Measurements from ENCODE around the gene SUCLG1. TPM values are rescaled to one million over a fixed set of nuclear protein-coding genes. Genes with fewer than 3 reads are reported as not detected.
A peak's percentile ranks its signal among the peaks of the same experiment; 100 is the strongest.

The SUCLG1 gene
- total RNA-seq, 1 experiment from 2014 or later = 59.8 TPM

DNA sequence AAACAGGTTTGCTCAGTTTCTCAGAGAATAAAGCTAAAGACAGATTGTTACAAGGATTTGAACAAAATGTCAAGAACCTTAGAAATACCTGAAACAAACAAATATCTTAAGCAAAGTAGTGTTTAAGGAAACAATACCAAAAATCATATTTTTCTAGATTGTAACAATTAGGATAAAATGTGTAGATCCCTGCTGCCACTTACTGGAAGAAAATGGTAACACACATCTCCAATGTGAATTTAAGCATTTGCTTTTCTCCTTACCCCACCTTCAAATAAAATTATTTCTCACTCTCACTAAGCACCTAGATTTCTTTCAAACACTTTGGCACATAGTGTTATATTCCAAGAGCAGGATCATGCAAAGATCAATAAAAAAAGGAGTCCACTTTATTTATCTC, 34.9 kb downstream of the SUCLG1 start:
- no TSS peak for BruUV-seq (replicated peaks)
- H3K4me1 ChIP-seq (ENCODE audit: control insufficient read depth, insufficient read depth, low read length) = no peaks in the 10 kb centered on the region
- ATAC-seq (no peak), DNase-seq (ENCODE audit: low read depth, low spot score) (peak; percentile 12)
- no peaks in the 10 kb centered on the region for H3K27me3 ChIP-seq (ENCODE audit: control insufficient read depth, insufficient read depth, low read length)
- ChIA-PET CTCF (no interaction called here), POLR2A (no interaction called here)
- no peaks in the 10 kb centered on the region for H3K9me3 ChIP-seq (ENCODE audit: control insufficient read depth, insufficient read depth, low read depth, low read length)
- in situ Hi-C loops (cut with HindIII; ENCODE audit: low pct_unique_long_range_greater_than_20kb, low sequenced_read_pairs) = no loop called here
- peaks cover 4% of the 10 kb centered on the region; the same call in 1 of the 2 replicates for H3K36me3 ChIP-seq (ENCODE audit: control insufficient read depth, insufficient read depth, low read length)
- H3K4me3 ChIP-seq (ENCODE audit: low read depth in 2 of 2, low read length in 2 of 2) = no peak overlapping the region
- no peak overlapping the region for H3K27ac ChIP-seq (ENCODE audit: low read length)
- intact Hi-C loops (cut with micrococcal nuclease; ENCODE audit: unreplicated experiment) = loop anchor here (10.0 kb wide), 1 partner anchor 89 kb away; no protein-coding TSS in a partner anchor
- TF ChIP-seq, protein P1, sequence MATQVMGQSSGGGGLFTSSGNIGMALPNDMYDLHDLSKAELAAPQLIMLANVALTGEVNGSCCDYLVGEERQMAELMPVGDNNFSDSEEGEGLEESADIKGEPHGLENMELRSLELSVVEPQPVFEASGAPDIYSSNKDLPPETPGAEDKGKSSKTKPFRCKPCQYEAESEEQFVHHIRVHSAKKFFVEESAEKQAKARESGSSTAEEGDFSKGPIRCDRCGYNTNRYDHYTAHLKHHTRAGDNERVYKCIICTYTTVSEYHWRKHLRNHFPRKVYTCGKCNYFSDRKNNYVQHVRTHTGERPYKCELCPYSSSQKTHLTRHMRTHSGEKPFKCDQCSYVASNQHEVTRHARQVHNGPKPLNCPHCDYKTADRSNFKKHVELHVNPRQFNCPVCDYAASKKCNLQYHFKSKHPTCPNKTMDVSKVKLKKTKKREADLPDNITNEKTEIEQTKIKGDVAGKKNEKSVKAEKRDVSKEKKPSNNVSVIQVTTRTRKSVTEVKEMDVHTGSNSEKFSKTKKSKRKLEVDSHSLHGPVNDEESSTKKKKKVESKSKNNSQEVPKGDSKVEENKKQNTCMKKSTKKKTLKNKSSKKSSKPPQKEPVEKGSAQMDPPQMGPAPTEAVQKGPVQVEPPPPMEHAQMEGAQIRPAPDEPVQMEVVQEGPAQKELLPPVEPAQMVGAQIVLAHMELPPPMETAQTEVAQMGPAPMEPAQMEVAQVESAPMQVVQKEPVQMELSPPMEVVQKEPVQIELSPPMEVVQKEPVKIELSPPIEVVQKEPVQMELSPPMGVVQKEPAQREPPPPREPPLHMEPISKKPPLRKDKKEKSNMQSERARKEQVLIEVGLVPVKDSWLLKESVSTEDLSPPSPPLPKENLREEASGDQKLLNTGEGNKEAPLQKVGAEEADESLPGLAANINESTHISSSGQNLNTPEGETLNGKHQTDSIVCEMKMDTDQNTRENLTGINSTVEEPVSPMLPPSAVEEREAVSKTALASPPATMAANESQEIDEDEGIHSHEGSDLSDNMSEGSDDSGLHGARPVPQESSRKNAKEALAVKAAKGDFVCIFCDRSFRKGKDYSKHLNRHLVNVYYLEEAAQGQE (IDR thresholded peaks at IDR 0.05; ENCODE audit: insufficient read depth in 1 of 2, low read depth in 2 of 2, low read length in 1 of 2) = no peak
- TF ChIP-seq, protein P2, sequence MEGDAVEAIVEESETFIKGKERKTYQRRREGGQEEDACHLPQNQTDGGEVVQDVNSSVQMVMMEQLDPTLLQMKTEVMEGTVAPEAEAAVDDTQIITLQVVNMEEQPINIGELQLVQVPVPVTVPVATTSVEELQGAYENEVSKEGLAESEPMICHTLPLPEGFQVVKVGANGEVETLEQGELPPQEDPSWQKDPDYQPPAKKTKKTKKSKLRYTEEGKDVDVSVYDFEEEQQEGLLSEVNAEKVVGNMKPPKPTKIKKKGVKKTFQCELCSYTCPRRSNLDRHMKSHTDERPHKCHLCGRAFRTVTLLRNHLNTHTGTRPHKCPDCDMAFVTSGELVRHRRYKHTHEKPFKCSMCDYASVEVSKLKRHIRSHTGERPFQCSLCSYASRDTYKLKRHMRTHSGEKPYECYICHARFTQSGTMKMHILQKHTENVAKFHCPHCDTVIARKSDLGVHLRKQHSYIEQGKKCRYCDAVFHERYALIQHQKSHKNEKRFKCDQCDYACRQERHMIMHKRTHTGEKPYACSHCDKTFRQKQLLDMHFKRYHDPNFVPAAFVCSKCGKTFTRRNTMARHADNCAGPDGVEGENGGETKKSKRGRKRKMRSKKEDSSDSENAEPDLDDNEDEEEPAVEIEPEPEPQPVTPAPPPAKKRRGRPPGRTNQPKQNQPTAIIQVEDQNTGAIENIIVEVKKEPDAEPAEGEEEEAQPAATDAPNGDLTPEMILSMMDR (IDR thresholded peaks at IDR 0.05) = peak; percentile 61; the same call in 1 of the 2 replicates
- TF ChIP-seq TCF7L2 (IDR thresholded peaks at IDR 0.05; ENCODE audit: low read depth, low read length) (no peak), POLR2AphosphoS5 (IDR thresholded peaks at IDR 0.05; ENCODE audit: low read depth, low read length) (no peak)

DNA sequence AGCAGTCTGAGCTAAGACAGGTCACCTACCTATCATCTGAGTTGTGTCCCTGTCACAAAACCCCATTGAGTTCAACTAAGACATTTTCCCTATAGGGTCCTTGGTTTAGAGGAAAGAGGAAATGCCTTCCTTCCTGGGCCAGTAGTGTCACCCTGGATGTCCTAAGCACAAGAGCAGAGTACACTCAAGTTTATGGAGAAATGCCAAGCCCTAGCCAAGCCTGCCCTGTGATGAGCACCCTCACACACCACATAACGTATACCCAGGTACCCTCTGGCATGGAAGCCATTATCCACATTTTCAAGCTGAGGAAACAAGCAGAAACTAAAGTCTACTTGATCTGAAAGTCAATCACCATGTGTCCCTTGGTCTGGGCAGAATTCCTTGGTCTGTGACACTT, 37.3 kb downstream of the SUCLG1 start:
- no TSS peak for BruUV-seq (replicated peaks)
- no peaks in the 10 kb centered on the region for H3K4me1 ChIP-seq (ENCODE audit: control insufficient read depth, insufficient read depth, low read length)
- H3K27me3 ChIP-seq (ENCODE audit: control insufficient read depth, insufficient read depth, low read length) = no peaks in the 10 kb centered on the region
- H3K9me3 ChIP-seq (ENCODE audit: control insufficient read depth, insufficient read depth, low read depth, low read length) = no peaks in the 10 kb centered on the region
- no peaks in the 10 kb centered on the region for H3K36me3 ChIP-seq (ENCODE audit: control insufficient read depth, insufficient read depth, low read length)
- no peak for ATAC-seq
- no peak for DNase-seq (ENCODE audit: low read depth, low spot score)
- H3K4me3 ChIP-seq (ENCODE audit: low read depth in 2 of 2, low read length in 2 of 2) = no peak overlapping the region
- ChIA-PET CTCF (interaction anchor here (0.6 kb wide), 1 partner anchor 870 kb away, joined by 4 read pairs; no protein-coding TSS in a partner anchor), POLR2A (no interaction called here)
- intact Hi-C loops (cut with micrococcal nuclease; ENCODE audit: unreplicated experiment) = loop anchor here (10.0 kb wide), 1 partner anchor 87 kb away; no protein-coding TSS in a partner anchor
- in situ Hi-C loops (cut with HindIII; ENCODE audit: low pct_unique_long_range_greater_than_20kb, low sequenced_read_pairs) = no loop called here
- H3K27ac ChIP-seq (ENCODE audit: low read length) = no peak overlapping the region
- TF ChIP-seq POLR2AphosphoS5 (IDR thresholded peaks at IDR 0.05; ENCODE audit: low read depth, low read length) (no peak), SIN3A (IDR thresholded peaks at IDR 0.05; ENCODE audit: borderline replicate concordance, insufficient read depth, low read depth, low read length) (no peak), TCF7L2 (IDR thresholded peaks at IDR 0.05; ENCODE audit: low read depth, low read length) (no peak)
- TF ChIP-seq, protein P1 (IDR thresholded peaks at IDR 0.05; ENCODE audit: insufficient read depth in 1 of 2, low read depth in 2 of 2, low read length in 1 of 2) = no peak
- TF ChIP-seq, protein P2 (IDR thresholded peaks at IDR 0.05) = no peak
